ENCODE measurements around the gene ERCC1.

ERCC1 gene

DNA sequence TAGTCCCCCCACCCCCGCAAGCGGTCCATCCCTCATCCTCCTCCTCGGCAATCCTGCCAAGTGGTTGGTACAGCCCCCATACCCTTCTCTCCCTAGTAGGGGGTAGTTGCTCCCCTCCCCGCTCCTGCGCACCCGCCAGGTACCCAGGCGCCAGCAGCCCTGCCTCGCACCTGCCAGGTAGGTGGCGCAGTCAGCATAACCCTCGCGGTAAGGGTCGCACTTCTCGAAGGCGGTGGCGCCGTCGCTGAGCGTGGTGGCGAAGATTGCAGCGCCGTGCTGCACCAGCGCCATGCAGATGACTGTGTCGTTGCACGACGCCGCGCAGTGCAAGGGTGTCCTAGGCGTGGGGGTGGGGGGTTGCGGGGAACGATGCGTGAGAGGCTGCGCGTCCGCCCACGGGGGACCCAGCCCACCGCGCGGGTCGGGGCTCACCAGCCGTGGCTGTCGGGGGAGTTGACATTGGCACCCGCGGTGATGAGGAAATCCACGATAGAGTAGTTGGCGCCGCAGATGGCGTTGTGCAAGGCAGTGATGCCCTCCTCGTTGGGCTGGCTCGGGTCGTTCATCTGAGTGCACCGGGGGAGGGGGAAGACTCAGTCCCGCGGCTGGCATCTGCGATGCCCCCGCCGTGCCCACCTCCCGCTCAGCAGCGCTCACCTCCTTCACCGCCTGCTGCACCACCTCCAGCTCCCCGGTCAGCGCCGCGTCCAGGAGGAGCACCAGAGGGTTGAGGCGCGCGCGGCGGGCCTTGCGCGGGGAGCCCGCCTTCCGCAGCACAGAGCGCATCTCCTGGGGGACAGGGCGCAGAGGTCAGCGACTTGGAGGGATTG, 38.1 kb downstream of the ERCC1 start:
- Histone ChIP-seq H3K27me3 (ENCODE audit: control insufficient read depth, insufficient read depth, low read length) (peaks cover 16% of the 10 kb centered on the region), H3K4me1 (ENCODE audit: control insufficient read depth, insufficient read depth, low read length) (no peaks in the 10 kb centered on the region), H3K36me3 (ENCODE audit: control insufficient read depth, insufficient read depth, low read length) (no peaks in the 10 kb centered on the region), H3K9ac (ENCODE audit: low read length) (no peak overlapping the region), H3K27ac (ENCODE audit: low read depth, low read length) (no peak overlapping the region), H3K4me3 (ENCODE audit: low read length) (no peak overlapping the region)

DNA sequence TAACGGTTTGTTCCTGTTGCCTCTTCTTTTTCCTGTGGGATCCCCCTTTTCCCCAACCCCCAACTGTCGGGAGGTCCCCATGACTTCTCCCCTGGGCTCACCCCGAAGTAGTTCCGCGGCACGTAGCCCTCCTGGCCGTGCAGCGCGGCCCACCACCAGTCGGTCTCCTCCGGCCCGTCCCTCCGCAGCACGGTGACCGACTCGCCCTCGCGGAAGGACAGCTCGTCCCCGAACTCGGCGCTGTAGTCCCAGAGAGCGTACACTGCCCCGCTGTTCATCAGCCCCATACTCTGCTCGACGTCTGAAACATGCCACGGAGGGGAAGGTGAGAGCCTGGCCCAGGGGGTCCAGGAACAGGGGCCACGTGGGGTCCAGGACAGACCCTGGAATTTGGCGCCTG, 41.3 kb downstream of the ERCC1 start:
- Histone ChIP-seq H3K4me1 (ENCODE audit: control insufficient read depth, insufficient read depth, low read length) (no peaks in the 10 kb centered on the region), H3K4me3 (ENCODE audit: low read length) (no peak overlapping the region), H3K27ac (ENCODE audit: low read depth, low read length) (no peak overlapping the region), H3K36me3 (ENCODE audit: control insufficient read depth, insufficient read depth, low read length) (no peaks in the 10 kb centered on the region), H3K9ac (ENCODE audit: low read length) (no peak overlapping the region), H3K27me3 (ENCODE audit: control insufficient read depth, insufficient read depth, low read length) (peaks cover 16% of the 10 kb centered on the region)

DNA sequence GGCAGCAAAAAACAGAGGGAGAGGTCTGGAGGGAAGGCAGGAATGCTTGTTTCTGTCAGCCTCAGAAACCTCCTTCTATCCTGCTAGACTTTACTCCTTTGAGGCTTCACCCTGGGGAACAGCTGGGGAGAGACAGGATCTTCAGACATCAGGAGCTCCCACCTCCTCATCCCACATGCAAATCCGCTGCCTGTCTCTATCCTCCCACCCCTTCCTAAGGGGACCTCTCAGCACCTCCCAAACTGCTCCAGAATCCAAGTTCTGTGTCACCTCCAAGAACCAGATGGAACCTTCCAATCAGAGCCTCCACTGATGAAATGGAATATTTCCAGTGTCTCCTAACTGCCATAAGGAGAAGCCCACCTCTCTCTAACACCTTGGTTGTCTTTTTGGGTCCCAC, 43.6 kb downstream of the ERCC1 start:
- no peak overlapping the region for H3K4me3 ChIP-seq (ENCODE audit: low read length)
- H3K4me1 ChIP-seq (ENCODE audit: control insufficient read depth, insufficient read depth, low read length), result no peaks in the 10 kb centered on the region
- no peak overlapping the region for H3K9ac ChIP-seq (ENCODE audit: low read length)
- H3K36me3 ChIP-seq (ENCODE audit: control insufficient read depth, insufficient read depth, low read length), result no peaks in the 10 kb centered on the region
- peaks cover 3% of the 10 kb centered on the region for H3K27me3 ChIP-seq (ENCODE audit: control insufficient read depth, insufficient read depth, low read length)
- no peak overlapping the region for H3K27ac ChIP-seq (ENCODE audit: low read depth, low read length)

DNA sequence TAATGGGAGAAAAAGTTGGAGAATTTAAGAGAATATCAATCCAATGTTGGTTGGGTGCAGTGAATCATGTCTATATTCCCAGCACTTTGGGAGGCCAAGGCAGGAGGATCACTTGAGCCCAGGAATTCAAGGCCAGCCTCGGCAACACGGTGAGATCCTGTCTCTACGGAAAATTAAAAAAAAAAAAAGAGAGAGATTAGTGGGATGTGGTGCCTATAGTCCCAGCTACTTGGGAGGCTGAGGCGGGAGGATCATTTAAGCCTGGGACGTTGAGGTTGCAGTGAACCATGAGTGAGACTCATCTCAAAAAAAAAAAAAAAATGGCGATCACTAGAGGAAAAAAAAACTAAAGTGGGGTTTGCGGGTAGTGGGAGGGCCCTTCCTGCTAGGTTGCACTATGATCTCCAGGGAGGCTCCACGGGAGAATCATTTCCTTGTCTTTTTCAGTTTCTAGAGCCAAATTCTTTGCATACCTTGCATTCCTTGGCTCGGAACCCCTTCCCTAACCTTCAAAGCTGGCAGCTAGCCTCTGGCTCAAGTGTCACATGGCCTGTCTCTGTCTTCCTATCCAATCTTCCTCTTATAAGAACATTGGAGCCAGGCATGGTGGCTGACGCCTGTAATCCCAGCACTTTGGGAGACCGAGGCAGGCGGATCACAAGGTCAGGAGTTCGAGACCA, 47.5 kb downstream of the ERCC1 start:
- H3K9ac ChIP-seq (ENCODE audit: low read length), result no peak overlapping the region

DNA sequence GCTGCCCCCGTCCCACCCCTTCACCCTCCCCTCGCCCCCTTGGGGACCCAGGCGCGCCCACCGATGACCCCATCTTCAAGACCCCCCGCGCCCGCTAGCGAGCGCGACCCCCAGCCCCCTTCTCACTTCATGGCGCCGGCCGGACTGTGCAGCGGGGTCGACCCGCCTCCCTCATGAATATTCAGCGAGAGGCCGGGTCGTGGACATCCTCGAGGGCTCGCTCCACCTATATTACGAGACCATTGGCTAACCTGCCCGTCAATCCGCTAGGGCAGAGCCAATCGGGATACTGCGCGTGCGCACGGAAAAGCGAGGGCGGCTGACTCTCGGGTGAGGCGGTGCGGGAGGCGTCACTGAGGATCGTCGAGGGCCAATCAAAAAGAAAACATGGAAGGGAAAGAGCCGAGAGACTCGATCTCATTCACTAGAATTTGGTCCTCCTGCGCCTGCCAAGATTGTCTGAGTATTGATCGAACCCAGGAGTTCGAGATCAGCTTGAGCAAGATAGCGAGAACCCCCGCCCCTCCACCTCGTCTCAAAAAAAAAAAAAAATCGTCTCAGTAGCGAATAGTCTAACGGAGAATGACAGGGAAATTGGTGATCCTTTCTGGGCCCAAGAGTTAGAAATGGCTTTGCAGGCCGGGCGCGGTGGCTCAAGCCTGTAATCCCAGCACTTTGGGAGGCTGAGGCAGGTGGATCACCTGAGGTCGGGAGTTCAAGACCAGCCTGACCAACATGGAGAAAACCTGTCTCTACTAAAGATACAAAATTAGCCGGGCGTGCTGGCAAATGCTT, 53.1 kb downstream of the ERCC1 start, which contains the start of gene ERCC2:
TSS of gene ERCC2 (minus strand) at position 164 of the 795 bp plus-strand sequence. CDS start at position 131, 33 bp downstream.
- peak within 1 kb of the TSS; percentile 90 for H3K4me3 ChIP-seq (ENCODE audit: low read length)
- H3K9ac ChIP-seq (ENCODE audit: low read length), result peak within 1 kb of the TSS; percentile 49
- no peaks in the 10 kb centered on the region for H3K36me3 ChIP-seq (ENCODE audit: control insufficient read depth, insufficient read depth, low read length)
- H3K4me1 ChIP-seq (ENCODE audit: control insufficient read depth, insufficient read depth, low read length), result no peaks in the 10 kb centered on the region
- H3K27me3 ChIP-seq (ENCODE audit: control insufficient read depth, insufficient read depth, low read length), result no peaks in the 10 kb centered on the region
- peak within 1 kb of the TSS; percentile 45 for H3K27ac ChIP-seq (ENCODE audit: low read depth, low read length)

More for the DNA sequence above, 47.5 kb downstream of the ERCC1 start:
- no peak overlapping the region for H3K4me3 ChIP-seq (ENCODE audit: low read length)
- no peaks in the 10 kb centered on the region for H3K27me3 ChIP-seq (ENCODE audit: control insufficient read depth, insufficient read depth, low read length)
- H3K27ac ChIP-seq (ENCODE audit: low read depth, low read length), result no peak overlapping the region
- no peaks in the 10 kb centered on the region for H3K36me3 ChIP-seq (ENCODE audit: control insufficient read depth, insufficient read depth, low read length)
- no peaks in the 10 kb centered on the region for H3K4me1 ChIP-seq (ENCODE audit: control insufficient read depth, insufficient read depth, low read length)

DNA sequence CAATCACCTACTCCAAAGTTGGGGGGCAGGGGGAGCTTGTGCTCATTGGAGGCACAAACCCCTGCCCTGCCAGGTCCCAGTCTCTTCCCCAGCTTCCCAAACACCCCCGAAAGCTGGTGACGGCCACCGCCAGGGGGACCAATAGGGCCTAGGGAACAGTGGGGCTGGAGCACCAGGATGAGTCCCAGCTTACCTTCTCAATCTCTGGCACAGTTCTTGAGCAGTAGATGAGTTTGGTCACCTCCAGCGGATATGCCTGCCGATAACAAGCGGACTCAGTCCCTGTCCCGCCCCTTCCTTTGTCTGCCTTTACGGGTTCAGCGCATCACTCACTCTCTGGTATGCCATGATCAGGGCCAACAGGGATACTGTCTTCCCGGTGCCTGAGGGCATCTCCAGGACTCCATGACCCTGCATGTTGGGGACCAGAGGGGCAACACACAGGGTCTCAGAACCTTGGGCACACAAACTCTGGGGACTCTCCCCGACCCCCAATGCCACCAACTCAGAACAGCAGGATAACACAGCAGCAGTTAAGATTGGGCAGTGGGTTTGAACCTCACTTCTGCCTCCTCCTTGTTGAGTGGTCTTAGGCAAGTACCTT, 54.9 kb downstream of the ERCC1 start:
- Histone ChIP-seq H3K4me3 (ENCODE audit: low read length) (no peak overlapping the region), H3K36me3 (ENCODE audit: control insufficient read depth, insufficient read depth, low read length) (no peaks in the 10 kb centered on the region), H3K27me3 (ENCODE audit: control insufficient read depth, insufficient read depth, low read length) (no peaks in the 10 kb centered on the region), H3K4me1 (ENCODE audit: control insufficient read depth, insufficient read depth, low read length) (no peaks in the 10 kb centered on the region), H3K9ac (ENCODE audit: low read length) (no peak overlapping the region), H3K27ac (ENCODE audit: low read depth, low read length) (no peak overlapping the region)

DNA sequence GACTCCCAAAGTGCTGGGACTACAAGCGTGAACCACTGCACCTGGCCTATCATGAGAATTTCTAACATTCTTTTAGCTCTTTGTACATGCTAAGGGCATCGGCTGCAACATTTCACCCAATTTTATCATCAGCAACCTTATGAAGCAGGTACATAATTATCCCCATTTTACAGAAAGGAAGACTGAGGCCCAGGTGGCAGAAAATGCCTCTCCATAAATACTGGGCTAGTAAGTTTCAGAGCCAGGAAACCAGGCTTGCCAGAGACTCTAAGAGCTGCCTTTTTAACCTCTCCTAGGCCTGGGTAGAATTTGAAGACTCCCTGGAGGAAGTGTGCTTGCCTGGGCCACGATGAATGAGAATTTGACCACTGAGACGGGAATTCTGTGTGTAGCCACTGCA, 55.6 kb downstream of the ERCC1 start:
- Histone ChIP-seq H3K4me1 (ENCODE audit: control insufficient read depth, insufficient read depth, low read length) (no peaks in the 10 kb centered on the region), H3K4me3 (ENCODE audit: low read length) (no peak overlapping the region), H3K27ac (ENCODE audit: low read depth, low read length) (no peak overlapping the region), H3K27me3 (ENCODE audit: control insufficient read depth, insufficient read depth, low read length) (no peaks in the 10 kb centered on the region), H3K36me3 (ENCODE audit: control insufficient read depth, insufficient read depth, low read length) (no peaks in the 10 kb centered on the region), H3K9ac (ENCODE audit: low read length) (no peak overlapping the region)

DNA sequence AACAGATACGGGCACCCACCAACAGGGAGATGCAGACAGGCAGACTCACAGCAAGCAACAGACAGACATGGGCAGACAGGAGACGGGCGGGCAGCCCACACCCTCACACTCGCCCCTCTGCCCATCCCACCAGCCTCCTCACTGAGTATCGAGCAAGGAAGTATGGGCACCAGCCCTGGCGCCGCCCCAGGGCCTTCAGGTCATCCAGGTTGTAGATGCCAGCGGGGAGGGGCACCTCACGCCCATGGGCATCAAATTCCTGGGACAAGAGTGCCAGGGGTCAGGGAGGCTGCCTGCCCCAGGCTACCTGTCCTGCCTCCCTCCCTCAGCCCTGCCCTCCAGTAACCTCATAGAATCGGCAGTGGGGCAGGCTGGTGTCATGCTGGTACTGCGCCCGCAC, 59.0 kb downstream of the ERCC1 start:
- Histone ChIP-seq H3K9ac (ENCODE audit: low read length) (no peak overlapping the region), H3K4me3 (ENCODE audit: low read length) (no peak overlapping the region), H3K27ac (ENCODE audit: low read depth, low read length) (no peak overlapping the region), H3K4me1 (ENCODE audit: control insufficient read depth, insufficient read depth, low read length) (no peaks in the 10 kb centered on the region), H3K36me3 (ENCODE audit: control insufficient read depth, insufficient read depth, low read length) (peaks cover 2% of the 10 kb centered on the region), H3K27me3 (ENCODE audit: control insufficient read depth, insufficient read depth, low read length) (no peaks in the 10 kb centered on the region)

DNA sequence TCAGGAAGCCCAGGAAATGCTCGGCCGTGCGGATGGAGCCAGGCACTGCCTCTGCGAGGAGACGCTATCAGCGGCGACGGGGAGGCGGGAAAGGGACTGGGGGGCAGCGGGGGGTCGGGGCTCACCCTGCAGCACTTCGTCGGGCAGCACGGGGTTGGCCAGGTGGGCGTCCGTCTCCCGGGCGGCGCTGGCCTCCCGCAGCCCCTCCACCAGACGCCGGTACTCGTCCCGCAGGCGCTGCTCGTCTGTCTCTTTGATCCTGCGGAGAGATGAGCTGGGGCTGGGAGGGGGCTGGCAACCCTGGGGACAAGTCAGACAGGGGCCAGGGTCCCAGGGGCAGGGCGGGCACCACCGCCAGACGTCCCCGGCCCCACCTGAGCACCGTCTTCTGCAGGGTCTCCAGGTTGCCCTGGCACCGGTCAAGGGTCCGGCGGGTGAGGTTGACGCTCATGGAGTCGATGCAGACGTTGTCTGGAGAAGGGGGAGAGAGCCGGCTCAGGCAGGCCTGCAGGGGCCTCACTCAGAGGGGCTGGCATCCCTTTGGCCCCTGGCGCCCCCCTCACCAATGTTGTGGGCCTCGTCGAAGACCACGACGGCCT, 59.8 kb downstream of the ERCC1 start:
- H3K4me3 ChIP-seq (ENCODE audit: low read length), result no peak overlapping the region
- no peaks in the 10 kb centered on the region for H3K27me3 ChIP-seq (ENCODE audit: control insufficient read depth, insufficient read depth, low read length)
- H3K27ac ChIP-seq (ENCODE audit: low read depth, low read length), result no peak overlapping the region
- H3K4me1 ChIP-seq (ENCODE audit: control insufficient read depth, insufficient read depth, low read length), result no peaks in the 10 kb centered on the region
- H3K36me3 ChIP-seq (ENCODE audit: control insufficient read depth, insufficient read depth, low read length), result peaks cover 2% of the 10 kb centered on the region
- no peak overlapping the region for H3K9ac ChIP-seq (ENCODE audit: low read length)

DNA sequence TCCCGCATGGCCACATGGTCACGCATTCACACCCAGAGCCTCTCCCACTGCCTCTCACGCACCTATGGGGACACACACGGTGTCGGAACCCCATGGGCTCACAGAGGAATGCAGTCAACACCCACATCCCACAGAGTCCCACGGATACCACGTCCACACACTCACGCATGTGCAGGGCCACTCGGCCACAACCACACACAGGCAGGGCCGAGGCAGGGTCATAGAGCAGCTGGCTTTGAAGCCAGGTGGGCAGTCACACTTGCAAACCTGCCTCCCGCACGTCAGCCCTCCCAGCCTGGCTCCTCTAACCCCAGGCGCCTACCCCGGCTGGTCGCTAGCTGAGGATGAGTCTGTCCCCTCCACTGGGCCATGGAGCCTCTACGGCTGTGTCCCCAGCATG, 61.4 kb downstream of the ERCC1 start:
- Histone ChIP-seq H3K4me3 (ENCODE audit: low read length) (no peak overlapping the region), H3K9ac (ENCODE audit: low read length) (no peak overlapping the region), H3K27ac (ENCODE audit: low read depth, low read length) (no peak overlapping the region), H3K27me3 (ENCODE audit: control insufficient read depth, insufficient read depth, low read length) (no peaks in the 10 kb centered on the region), H3K4me1 (ENCODE audit: control insufficient read depth, insufficient read depth, low read length) (no peaks in the 10 kb centered on the region), H3K36me3 (ENCODE audit: control insufficient read depth, insufficient read depth, low read length) (peaks cover 2% of the 10 kb centered on the region)

DNA sequence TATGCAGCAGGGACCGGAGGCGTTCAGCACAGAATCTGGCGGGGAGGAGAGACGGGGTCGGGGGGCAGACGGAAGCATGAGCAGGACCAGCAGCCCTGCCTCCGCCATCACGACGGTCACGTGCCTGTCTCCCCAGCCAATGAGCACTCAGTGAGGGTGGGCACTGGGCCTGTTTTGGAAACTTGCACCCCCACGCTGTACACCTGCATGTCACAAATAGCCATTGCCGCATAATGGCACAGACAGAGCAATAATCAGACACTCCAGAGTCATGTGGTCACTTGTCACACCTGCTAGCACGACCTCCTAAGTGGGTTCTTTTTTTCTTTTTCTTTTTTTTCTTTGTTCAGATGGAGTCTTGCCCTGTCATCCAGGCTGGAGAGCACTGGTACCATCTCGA, 62.1 kb downstream of the ERCC1 start:
- no peaks in the 10 kb centered on the region for H3K27me3 ChIP-seq (ENCODE audit: control insufficient read depth, insufficient read depth, low read length)
- H3K4me1 ChIP-seq (ENCODE audit: control insufficient read depth, insufficient read depth, low read length), result no peaks in the 10 kb centered on the region
- H3K36me3 ChIP-seq (ENCODE audit: control insufficient read depth, insufficient read depth, low read length), result peaks cover 2% of the 10 kb centered on the region
- no peak overlapping the region for H3K4me3 ChIP-seq (ENCODE audit: low read length)
- no peak overlapping the region for H3K9ac ChIP-seq (ENCODE audit: low read length)
- H3K27ac ChIP-seq (ENCODE audit: low read depth, low read length), result no peak overlapping the region
